PFSK-1 (cell line): ENCODE data around the gene UBE2H.

Experiments used
- FOXP2 ChIP-seq: optimal IDR thresholded peaks from 2 replicates; pipeline ENCODE3; 2011; ENCODE audit warnings: borderline replicate concordance, control low read depth, inconsistent platforms; ENCODE audit not compliant: insufficient read depth; ENCODE audit errors: extremely low read length, extremely low read depth
- POLR2AphosphoS5 ChIP-seq: IDR thresholded peaks from 2 replicates; pipeline ENCODE4 v1.6.1; 2012; ENCODE audit warnings: low read depth, mild to moderate bottlenecking, control low read depth, low read length, moderate library complexity
- SIN3A ChIP-seq: IDR thresholded peaks from 2 replicates; pipeline ENCODE4 v1.6.1; 2012; ENCODE audit warnings: mild to moderate bottlenecking, low read length, moderate library complexity, borderline replicate concordance; ENCODE audit not compliant: insufficient read depth
- TAF1 ChIP-seq: IDR thresholded peaks from 2 replicates; pipeline ENCODE4 v1.6.1; 2012; ENCODE audit warnings: low read length, control low read depth, borderline replicate concordance; ENCODE audit not compliant: insufficient read depth
- TF ChIP-seq, protein P1 (sequence below), 2 experiments: IDR thresholded peaks; 2 replicates each; pipeline versions ENCODE4 v1.6.1 to v1.8.0; 2011 to 2012; ENCODE audit warnings: low read depth in 2 of 2, low read length in 2 of 2, control low read depth in 1 of 2, inconsistent platforms in 1 of 2, mild to moderate bottlenecking in 1 of 2, moderate library complexity in 1 of 2; ENCODE audit not compliant: insufficient read depth in 1 of 2

UBE2H gene

DNA sequence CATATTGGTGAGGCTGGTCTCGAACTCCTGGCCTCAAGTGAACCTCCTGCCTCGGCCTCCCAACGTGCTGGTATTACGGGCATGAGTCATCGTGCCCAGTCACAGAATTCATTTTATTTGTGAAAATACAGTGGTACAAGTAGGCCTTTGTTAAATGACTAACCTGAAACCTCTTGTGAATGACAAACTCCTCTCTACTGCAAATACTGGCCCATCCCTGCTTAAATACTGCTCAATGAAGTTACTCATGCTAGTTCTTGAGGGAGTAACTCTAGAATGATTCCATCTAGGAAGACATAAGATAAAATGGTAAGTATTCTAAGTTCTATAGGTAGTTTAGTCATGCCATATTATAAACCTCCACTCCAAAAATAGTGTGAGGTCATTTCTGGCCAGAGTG, 80.7 kb downstream of the UBE2H start:
- no peak for TF ChIP-seq POLR2AphosphoS5
- TF ChIP-seq, protein P1, sequence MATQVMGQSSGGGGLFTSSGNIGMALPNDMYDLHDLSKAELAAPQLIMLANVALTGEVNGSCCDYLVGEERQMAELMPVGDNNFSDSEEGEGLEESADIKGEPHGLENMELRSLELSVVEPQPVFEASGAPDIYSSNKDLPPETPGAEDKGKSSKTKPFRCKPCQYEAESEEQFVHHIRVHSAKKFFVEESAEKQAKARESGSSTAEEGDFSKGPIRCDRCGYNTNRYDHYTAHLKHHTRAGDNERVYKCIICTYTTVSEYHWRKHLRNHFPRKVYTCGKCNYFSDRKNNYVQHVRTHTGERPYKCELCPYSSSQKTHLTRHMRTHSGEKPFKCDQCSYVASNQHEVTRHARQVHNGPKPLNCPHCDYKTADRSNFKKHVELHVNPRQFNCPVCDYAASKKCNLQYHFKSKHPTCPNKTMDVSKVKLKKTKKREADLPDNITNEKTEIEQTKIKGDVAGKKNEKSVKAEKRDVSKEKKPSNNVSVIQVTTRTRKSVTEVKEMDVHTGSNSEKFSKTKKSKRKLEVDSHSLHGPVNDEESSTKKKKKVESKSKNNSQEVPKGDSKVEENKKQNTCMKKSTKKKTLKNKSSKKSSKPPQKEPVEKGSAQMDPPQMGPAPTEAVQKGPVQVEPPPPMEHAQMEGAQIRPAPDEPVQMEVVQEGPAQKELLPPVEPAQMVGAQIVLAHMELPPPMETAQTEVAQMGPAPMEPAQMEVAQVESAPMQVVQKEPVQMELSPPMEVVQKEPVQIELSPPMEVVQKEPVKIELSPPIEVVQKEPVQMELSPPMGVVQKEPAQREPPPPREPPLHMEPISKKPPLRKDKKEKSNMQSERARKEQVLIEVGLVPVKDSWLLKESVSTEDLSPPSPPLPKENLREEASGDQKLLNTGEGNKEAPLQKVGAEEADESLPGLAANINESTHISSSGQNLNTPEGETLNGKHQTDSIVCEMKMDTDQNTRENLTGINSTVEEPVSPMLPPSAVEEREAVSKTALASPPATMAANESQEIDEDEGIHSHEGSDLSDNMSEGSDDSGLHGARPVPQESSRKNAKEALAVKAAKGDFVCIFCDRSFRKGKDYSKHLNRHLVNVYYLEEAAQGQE (IDR thresholded peaks at IDR 0.05; ENCODE audit: insufficient read depth in 1 of 2, low read depth in 2 of 2, low read length in 2 of 2) = no peak

DNA sequence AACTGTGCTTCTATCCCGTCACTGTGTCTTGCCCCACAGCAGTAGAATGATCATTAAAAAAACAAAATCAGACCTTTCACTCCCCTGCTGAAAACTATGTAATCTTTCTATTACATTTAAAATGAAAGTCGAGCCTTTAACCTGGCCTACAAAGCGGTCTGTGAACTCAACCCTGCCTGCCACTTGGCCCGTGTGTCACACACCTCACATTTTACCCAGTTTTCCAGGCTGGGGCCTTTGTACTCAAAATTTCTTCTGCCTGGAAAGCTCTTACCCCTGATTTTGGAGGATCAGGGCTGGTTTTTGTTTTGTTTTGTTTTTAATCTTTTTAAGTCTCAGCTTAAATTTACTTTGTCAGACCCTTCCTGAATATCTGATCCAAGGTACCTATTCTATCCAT, 82.1 kb downstream of the UBE2H start:
- TF ChIP-seq, protein P1 (IDR thresholded peaks at IDR 0.05; ENCODE audit: insufficient read depth in 1 of 2, low read depth in 2 of 2, low read length in 2 of 2) = no peak
- TF ChIP-seq SIN3A = no peak
- no peak for TF ChIP-seq FOXP2
- TF ChIP-seq POLR2AphosphoS5 = no peak
- TF ChIP-seq TAF1 = no peak

DNA sequence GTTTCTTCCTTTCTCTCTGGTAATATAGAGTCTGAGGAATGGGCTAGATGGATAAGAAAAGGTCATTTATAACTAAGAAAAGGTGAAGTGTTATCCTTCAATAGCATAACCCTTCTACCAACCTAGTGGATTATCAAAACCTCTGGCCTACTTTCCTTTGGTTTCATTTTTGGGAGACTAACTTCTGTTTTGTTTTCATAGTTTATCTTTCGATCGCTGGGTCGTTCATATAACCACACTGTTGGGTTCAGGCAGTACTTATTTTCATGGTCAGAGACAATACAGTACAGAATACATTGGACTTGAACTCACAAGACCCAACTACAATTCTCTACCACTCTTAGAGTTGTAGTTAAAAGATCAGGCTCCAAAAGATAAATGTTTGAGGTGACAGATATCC, 86.5 kb downstream of the UBE2H start:
- no peak for TF ChIP-seq TAF1
- no peak for TF ChIP-seq FOXP2
- TF ChIP-seq POLR2AphosphoS5 = no peak

DNA sequence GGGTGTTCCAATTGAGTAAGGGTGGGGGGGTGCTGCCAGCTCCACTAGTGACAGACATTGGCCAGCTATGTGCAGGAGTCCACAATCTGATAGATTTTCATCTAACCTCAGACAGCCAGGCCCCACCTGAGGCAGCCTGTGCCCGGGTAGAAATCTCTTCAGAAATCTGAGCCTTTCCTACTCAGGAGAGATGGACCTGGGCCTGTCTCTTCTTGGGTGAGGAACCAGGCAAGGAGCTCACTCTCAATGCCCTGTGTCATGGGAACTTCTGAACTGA, 86.9 kb downstream of the UBE2H start:
- no peak for TF ChIP-seq POLR2AphosphoS5

DNA sequence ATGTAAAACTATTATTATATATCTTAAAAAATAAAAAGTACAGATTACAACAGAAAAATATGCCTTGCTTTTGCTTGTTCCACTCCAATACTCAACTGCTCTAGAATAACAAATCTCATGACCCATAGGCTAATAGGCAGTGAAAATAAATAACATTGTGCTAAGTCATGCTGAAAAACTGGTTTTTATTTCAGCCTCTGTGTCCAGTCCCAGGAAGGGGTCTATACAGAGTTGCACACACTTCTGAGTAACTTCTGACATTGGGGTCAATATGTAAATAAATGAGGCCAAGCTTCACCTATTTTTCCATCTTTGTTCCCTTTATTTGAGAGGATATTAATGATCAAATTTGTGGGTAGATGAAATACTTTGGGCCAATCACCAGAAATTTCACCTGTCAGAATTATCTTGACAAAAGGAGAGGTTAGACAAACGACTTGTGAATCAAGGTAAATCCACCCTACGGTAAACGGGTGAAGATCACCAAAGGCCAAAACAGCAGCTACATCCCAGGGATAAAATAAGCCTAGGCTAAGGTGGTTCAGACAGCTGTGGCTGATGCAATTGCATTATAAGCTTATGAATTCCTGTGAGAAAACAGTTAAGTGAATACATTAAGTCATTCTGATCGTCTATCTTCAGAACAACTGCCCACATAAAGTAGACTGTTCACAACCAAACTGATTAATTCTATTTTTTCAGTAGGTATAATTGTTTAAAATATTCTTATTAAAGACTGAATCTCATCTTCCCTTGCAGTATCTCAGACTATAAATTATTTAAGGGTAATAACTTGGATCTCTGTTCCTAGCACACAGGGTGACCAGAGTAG, 87.5 kb downstream of the UBE2H start:
- TF ChIP-seq SIN3A (no peak), TAF1 (no peak), FOXP2 (no peak), POLR2AphosphoS5 (no peak)
- TF ChIP-seq, protein P1 (IDR thresholded peaks at IDR 0.05; ENCODE audit: insufficient read depth in 1 of 2, low read depth in 2 of 2, low read length in 2 of 2) = no peak

DNA sequence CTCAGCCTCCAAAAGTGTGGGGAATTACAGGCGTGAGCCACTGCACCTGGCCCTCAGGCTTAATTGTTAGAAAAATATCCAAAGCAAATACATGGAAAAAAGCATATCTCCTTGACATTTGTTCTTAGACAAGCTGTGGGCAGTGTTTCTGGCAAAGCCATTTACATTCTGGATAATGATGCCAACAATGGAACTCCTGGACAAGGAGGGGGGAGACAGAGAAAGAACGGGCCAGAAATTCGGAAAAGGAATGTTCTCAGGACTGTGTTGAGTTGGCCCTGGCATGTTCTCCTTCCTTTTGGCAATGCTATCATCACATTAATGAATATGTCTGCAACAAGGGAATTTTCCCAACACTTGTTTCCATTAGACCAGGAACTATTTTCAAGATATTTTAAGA, 88.7 kb downstream of the UBE2H start:
- TF ChIP-seq FOXP2 (no peak), POLR2AphosphoS5 (no peak), SIN3A (no peak), TAF1 (no peak)
- TF ChIP-seq, protein P1 (IDR thresholded peaks at IDR 0.05; ENCODE audit: insufficient read depth in 1 of 2, low read depth in 2 of 2, low read length in 2 of 2) = no peak
